ENCODE measurements around the gene ASIC4.

ASIC4 gene

DNA sequence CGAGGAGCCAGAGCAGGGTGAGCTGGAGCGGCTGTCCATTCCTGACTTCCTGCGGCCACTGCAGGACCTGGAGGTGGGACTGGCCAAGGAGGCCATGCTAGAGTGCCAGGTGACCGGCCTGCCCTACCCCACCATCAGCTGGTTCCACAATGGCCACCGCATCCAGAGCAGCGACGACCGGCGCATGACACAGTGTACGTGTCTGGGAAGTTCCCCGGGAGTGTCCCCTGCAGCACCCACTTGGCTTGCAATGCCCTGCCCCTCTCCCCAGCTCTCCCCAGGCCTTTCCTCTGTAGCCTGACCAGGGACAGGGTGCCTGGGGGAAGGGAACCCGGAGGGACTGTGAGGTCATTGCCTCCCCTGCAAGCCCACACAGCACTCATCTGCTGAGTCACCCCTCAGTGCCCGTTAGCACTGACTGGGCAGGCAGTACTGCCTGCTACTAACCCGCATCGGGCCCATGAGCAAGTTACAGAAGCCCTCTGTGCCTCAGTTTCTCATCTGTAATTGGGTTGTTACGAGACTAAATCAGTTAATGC lies 45.0 kb upstream of the ASIC4 start:
- TF ChIP-seq, protein P1, sequence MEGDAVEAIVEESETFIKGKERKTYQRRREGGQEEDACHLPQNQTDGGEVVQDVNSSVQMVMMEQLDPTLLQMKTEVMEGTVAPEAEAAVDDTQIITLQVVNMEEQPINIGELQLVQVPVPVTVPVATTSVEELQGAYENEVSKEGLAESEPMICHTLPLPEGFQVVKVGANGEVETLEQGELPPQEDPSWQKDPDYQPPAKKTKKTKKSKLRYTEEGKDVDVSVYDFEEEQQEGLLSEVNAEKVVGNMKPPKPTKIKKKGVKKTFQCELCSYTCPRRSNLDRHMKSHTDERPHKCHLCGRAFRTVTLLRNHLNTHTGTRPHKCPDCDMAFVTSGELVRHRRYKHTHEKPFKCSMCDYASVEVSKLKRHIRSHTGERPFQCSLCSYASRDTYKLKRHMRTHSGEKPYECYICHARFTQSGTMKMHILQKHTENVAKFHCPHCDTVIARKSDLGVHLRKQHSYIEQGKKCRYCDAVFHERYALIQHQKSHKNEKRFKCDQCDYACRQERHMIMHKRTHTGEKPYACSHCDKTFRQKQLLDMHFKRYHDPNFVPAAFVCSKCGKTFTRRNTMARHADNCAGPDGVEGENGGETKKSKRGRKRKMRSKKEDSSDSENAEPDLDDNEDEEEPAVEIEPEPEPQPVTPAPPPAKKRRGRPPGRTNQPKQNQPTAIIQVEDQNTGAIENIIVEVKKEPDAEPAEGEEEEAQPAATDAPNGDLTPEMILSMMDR (IDR thresholded peaks at IDR 0.05; ENCODE audit: insufficient read depth, low read depth, low read length, missing control alignments): no peak
- no peak for DNase-seq (ENCODE audit: low read depth)
- H3K4me3 ChIP-seq (ENCODE audit: low read depth, low read length): no peak overlapping the region

DNA sequence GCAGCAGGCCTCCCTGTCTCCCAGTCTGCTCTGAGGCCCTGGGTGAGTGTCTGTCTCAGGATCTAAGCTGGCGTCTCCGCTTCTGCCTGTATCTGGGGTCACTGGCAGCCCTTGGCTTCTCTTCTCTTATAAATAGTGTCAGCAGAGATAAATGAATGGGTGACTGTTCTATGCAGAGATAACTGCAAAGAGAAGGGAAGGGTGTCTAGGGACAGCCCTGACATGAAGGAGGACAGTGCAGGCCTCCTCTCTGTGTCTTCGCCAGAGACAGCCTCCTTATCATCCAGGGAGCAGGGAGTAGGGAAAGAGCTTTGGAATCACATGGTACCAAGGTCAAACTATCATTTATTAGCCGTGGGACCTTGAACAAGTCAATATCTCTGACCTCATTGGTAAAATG lies 43.9 kb upstream of the ASIC4 start:
- TF ChIP-seq, protein P1 (IDR thresholded peaks at IDR 0.05; ENCODE audit: insufficient read depth, low read depth, low read length, missing control alignments): no peak
- DNase-seq (ENCODE audit: low read depth): no peak
- H3K4me3 ChIP-seq (ENCODE audit: low read depth, low read length): no peak overlapping the region

DNA sequence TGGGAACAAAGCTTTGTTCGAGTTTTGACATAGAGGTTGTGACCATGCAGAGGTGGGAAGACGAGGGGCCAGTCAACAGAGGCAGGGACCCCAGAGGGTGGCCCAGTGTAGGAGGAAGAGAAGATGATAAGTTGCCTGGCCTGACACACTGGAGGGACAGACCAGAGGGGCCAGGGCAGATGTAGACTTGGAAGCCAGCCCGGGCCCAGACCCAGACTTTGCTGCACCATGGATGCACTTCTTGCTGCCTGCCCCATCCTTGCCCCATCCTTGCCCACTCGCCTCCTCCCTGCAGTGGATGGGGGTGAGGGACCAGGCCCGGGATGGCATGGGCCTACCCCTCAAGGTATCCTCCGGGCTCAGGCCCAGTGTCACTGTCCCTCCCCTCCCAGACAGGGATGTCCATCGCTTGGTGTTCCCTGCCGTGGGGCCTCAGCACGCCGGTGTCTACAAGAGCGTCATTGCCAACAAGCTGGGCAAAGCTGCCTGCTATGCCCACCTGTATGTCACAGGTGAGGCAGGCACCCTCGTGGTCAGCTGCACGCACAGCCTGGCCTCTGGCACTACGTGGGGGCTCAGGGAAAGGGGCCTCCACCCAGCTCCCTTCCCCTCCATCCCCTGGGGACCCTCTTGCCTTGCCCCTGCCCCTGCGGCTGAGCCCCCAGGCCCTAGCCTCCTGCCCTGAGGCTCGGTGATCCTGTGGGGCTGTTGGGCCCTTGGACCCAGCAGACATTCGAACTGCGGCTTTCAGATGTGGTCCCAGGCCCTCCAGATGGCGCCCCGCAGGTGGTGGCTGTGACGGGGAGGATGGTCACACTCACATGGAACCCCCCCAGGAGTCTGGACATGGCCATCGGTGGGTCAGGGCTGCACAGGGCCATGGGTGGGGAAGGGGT lies 42.6 kb upstream of the ASIC4 start:
- DNase-seq (ENCODE audit: low read depth): no peak
- H3K4me3 ChIP-seq (ENCODE audit: low read depth, low read length): no peak overlapping the region
- TF ChIP-seq, protein P1 (IDR thresholded peaks at IDR 0.05; ENCODE audit: insufficient read depth, low read depth, low read length, missing control alignments): no peak

DNA sequence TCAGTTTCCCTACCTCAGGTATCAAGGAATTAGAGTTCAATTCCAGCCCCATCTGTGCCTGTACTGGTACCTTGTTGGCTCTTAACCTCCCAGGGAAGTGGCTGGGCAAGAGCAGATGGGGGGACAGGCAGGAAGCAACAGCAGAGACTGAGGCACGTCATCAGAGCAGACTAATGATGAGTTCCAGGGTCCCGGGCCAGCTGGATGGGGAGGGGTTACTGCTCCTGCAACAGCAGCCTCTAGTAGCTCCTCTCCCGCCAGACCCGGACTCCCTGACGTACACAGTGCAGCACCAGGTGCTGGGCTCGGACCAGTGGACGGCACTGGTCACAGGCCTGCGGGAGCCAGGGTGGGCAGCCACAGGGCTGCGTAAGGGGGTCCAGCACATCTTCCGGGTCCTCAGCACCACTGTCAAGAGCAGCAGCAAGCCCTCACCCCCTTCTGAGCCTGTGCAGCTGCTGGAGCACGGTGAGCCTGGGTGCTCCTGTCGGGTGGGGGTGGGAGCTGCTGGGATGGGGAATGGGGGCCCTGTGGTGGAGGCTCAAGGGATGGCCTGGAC lies 41.6 kb upstream of the ASIC4 start:
- no peak for DNase-seq (ENCODE audit: low read depth)
- H3K4me3 ChIP-seq (ENCODE audit: low read depth, low read length): no peak overlapping the region
- TF ChIP-seq, protein P1 (IDR thresholded peaks at IDR 0.05; ENCODE audit: insufficient read depth, low read depth, low read length, missing control alignments): no peak

DNA sequence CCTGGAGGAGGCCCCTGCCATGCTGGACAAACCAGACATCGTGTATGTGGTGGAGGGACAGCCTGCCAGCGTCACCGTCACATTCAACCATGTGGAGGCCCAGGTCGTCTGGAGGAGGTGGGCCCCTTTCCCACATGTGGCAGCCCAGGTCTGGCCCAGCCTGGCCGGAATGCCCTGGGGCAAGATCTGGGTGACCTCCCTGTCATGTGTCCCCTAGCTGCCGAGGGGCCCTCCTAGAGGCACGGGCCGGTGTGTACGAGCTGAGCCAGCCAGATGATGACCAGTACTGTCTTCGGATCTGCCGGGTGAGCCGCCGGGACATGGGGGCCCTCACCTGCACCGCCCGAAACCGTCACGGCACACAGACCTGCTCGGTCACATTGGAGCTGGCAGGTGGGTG lies 40.8 kb upstream of the ASIC4 start:
- no peak overlapping the region for H3K4me3 ChIP-seq (ENCODE audit: low read depth, low read length)
- TF ChIP-seq, protein P1 (IDR thresholded peaks at IDR 0.05; ENCODE audit: insufficient read depth, low read depth, low read length, missing control alignments): no peak
- no peak for DNase-seq (ENCODE audit: low read depth)

DNA sequence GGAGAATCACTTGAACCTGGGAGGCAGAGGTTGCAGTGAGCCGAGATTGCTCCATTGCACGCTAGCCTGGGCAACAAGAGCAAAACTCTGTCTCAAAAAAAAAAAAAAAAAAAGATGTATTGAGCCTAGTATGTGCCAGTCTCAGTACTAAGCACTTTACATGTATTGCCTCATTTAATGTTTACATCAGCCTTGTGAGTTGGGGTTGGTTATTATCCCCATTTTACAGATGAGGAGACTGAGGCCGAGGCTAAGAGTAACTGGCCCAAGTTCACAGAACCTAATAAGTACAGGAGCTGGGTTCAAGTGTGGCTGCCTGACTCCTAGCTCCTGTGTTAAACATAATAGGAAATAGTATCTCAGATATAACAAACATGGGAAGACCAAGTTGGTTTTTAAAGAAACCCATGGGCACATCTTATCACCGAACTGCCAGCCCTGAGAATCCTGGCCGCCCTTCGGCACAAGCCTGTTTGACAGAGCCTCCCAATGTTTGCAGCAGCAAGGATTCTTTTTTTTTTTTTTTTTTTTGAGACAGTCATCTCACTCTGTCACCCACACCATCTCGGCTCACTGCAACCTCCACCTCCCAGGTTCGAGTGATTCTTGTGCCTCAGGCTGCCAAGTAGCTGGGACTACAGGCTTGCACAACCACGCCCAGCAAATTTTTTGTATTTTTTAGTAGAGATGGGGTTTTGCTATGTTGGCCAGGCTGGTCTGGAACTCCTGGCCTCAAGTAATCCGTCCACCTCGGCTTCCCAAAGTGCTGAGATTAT lies 39.8 kb upstream of the ASIC4 start:
- H3K4me3 ChIP-seq (ENCODE audit: low read depth, low read length): no peak overlapping the region
- TF ChIP-seq, protein P1 (IDR thresholded peaks at IDR 0.05; ENCODE audit: insufficient read depth, low read depth, low read length, missing control alignments): no peak
- no peak for DNase-seq (ENCODE audit: low read depth)

Measured in GM12865 (cell line).